Loucy (cell line): ENCODE results near the gene ADCY5.

ENCODE experiments used
- H2AFZ ChIP-seq: fragments of 200-600 bp; sonication (generic); 2 replicates; pipeline ENCODE4 v1.6.0; 2016; ENCODE audit warnings: antibody characterized with exemption, mild to moderate bottlenecking, low read length, moderate library complexity
- H3F3A ChIP-seq: fragments of 200-600 bp; 2 replicates; pipeline ENCODE4 v1.6.0; 2016; ENCODE audit warnings: antibody characterized with exemption, low read depth, mild to moderate bottlenecking
- H3K27me3 ChIP-seq: fragments of 200-600 bp; sonication (generic); 2 replicates; pipeline ENCODE4 v1.6.1; 2014; ENCODE audit warnings: low read length, mild to moderate bottlenecking; ENCODE audit not compliant: insufficient read depth, poor library complexity, severe bottlenecking
- H3K36me3 ChIP-seq: fragments of 200-600 bp; sonication (generic); 2 replicates; pipeline ENCODE4 v1.6.1; 2016; ENCODE audit warnings: low read length; ENCODE audit not compliant: insufficient read depth
- H3K4me1 ChIP-seq: fragments of 200-600 bp; sonication (generic); 2 replicates; pipeline ENCODE4 v1.5.1; 2014; ENCODE audit warnings: low read length, mild to moderate bottlenecking; ENCODE audit not compliant: insufficient read depth, poor library complexity, severe bottlenecking
- H3K4me2 ChIP-seq: fragments of 200-600 bp; sonication (generic); 2 replicates; pipeline ENCODE4 v1.6.0; 2014; ENCODE audit warnings: antibody characterized with exemption, low read length, low read depth, mild to moderate bottlenecking; ENCODE audit not compliant: poor library complexity, severe bottlenecking
- H3K4me3 ChIP-seq: fragments of 200-600 bp; sonication (generic); 2 replicates; pipeline ENCODE4 v1.5.1; 2014; ENCODE audit warnings: low read length, mild to moderate bottlenecking, mixed read lengths; ENCODE audit not compliant: poor library complexity, severe bottlenecking
- H3K79me2 ChIP-seq: fragments of 200-600 bp; sonication (generic); 2 replicates; pipeline ENCODE4 v1.6.1; 2014; ENCODE audit warnings: low read length; ENCODE audit not compliant: insufficient read depth
- H3K9ac ChIP-seq: fragments of 200-600 bp; sonication (generic); 2 replicates; pipeline ENCODE4 v1.6.0; 2014; ENCODE audit warnings: mild to moderate bottlenecking, low read depth, low read length, moderate library complexity; ENCODE audit not compliant: poor library complexity, severe bottlenecking
- H3K9me2 ChIP-seq: fragments of 200-600 bp; sonication (generic); replicated peaks from 2 replicates; pipeline ENCODE4 v1.6.1; 2016; ENCODE audit warnings: low read depth, low read length, mixed read lengths
- H3K9me3 ChIP-seq: fragments of 200-600 bp; sonication (generic); 2 replicates; pipeline ENCODE4 v1.6.1; 2014; ENCODE audit warnings: mild to moderate bottlenecking, antibody characterized with exemption, low read length, low read depth; ENCODE audit not compliant: insufficient read depth
- H4K20me1 ChIP-seq: fragments of 200-600 bp; sonication (generic); 2 replicates; pipeline ENCODE4 v1.6.0; 2014; ENCODE audit warnings: antibody characterized with exemption, low read length, mild to moderate bottlenecking; ENCODE audit not compliant: insufficient read depth, poor library complexity, severe bottlenecking
- EZH2phosphoT487 ChIP-seq: fragments of 200-600 bp; IDR thresholded peaks from 2 replicates; pipeline ENCODE4 v1.6.1; 2018; ENCODE audit warnings: antibody characterized with exemption, mild to moderate bottlenecking, moderate library complexity, borderline replicate concordance
- TF ChIP-seq, protein P1 (sequence below): fragments of 200-600 bp; sonication (generic); conservative IDR thresholded peaks from 2 replicates; pipeline ENCODE4 v1.5.1; 2014; ENCODE audit warnings: mild to moderate bottlenecking, antibody characterized with exemption, low read length

The ADCY5 gene

DNA sequence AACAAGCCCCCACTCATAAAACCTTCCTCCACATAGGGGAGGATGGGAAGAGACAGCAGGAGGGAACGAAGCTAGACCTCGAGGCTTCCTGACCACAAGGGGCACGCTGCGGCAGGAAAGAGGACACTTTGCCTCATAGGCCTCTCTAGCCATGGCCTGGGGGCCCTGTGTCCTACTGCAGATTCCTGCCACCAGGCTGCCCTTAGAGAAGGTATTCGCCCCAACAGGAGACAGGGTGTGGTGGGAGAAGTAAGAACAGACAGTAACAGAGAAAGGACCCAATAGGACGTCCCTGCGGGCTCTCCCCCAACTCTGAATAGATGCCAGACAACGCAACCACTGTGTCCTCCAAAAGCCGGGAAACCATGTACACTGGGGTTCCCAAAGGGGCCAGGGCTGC is 36.8 kb downstream of the ADCY5 start:
- Histone ChIP-seq H3F3A (no peaks in the 10 kb centered on the region), H3K36me3 (no peaks in the 10 kb centered on the region), H3K4me3 (no peak overlapping the region), H3K9me3 (no peaks in the 10 kb centered on the region), H3K79me2 (no peaks in the 10 kb centered on the region), H3K27me3 (no peaks in the 10 kb centered on the region), H3K9me2 (no peaks in the 10 kb centered on the region), H4K20me1 (no peaks in the 10 kb centered on the region), H3K4me1 (no peaks in the 10 kb centered on the region), H3K4me2 (no peak overlapping the region), H2AFZ (no peak overlapping the region), H3K9ac (no peak overlapping the region)
- TF ChIP-seq, protein P1, sequence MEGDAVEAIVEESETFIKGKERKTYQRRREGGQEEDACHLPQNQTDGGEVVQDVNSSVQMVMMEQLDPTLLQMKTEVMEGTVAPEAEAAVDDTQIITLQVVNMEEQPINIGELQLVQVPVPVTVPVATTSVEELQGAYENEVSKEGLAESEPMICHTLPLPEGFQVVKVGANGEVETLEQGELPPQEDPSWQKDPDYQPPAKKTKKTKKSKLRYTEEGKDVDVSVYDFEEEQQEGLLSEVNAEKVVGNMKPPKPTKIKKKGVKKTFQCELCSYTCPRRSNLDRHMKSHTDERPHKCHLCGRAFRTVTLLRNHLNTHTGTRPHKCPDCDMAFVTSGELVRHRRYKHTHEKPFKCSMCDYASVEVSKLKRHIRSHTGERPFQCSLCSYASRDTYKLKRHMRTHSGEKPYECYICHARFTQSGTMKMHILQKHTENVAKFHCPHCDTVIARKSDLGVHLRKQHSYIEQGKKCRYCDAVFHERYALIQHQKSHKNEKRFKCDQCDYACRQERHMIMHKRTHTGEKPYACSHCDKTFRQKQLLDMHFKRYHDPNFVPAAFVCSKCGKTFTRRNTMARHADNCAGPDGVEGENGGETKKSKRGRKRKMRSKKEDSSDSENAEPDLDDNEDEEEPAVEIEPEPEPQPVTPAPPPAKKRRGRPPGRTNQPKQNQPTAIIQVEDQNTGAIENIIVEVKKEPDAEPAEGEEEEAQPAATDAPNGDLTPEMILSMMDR, result no peak
- TF ChIP-seq EZH2phosphoT487, result no peak

DNA sequence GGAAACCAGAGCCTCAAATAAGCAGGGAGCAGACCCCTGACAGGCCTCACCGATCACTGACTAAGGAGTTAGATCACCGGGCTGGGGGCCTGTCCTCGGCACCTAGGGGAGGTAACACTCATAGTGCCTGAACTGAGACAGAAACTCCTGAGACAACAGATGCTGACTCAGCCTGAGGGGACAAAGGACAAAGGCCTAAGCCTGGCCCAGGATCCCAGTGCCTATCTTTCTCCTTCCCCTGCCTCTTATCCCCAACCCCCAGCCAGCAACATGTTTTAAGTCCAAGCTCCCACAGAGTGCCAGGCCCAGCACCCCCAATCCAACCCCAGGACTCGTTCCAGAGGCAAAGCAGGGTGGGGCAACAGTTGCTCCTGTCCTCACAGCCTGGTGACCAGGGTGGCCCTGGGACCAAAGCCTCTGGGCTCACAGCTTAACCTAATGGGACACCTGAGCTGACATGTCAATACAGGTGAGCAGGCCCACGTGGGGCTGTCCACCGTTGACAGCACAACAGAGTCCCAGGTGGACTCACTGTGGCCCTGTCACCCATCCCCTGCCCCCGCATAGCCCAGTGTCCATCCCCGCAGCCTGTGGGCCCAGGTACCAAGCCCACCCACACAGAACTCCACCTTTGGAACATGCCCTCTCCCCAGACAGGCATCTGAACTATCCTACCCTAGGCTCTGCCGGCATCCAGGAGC is 37.4 kb downstream of the ADCY5 start:
- H3K36me3 ChIP-seq, result no peaks in the 10 kb centered on the region
- no peaks in the 10 kb centered on the region for H3F3A ChIP-seq
- H3K79me2 ChIP-seq, result no peaks in the 10 kb centered on the region
- no peaks in the 10 kb centered on the region for H3K4me1 ChIP-seq
- H2AFZ ChIP-seq, result no peak overlapping the region
- no peaks in the 10 kb centered on the region for H3K9me3 ChIP-seq
- no peaks in the 10 kb centered on the region for H4K20me1 ChIP-seq
- H3K27me3 ChIP-seq, result no peaks in the 10 kb centered on the region
- no peak for TF ChIP-seq EZH2phosphoT487
- TF ChIP-seq, protein P1, result no peak
- no peak overlapping the region for H3K4me3 ChIP-seq
- no peak overlapping the region for H3K4me2 ChIP-seq
- no peak overlapping the region for H3K9ac ChIP-seq
- H3K9me2 ChIP-seq, result no peaks in the 10 kb centered on the region

DNA sequence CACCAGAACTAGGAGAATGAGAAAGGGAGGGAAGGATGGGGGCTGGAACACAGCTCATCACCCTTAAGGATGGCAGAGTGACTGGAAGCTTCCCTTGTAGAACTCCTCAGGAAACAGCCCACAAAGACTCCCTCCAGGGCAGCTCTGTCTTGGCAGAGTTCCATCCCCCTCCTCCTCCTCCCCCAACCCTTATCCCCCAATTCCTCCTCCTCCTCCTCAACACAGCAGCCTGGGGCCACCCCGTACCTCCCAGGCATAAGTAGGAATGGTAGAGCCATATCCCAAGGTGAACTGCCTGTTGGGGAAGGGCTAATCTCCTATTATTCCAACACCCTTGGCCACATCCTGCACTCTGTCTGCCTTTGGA is 38.8 kb downstream of the ADCY5 start:
- H3K9me2 ChIP-seq, result no peaks in the 10 kb centered on the region
- TF ChIP-seq EZH2phosphoT487, result no peak
- TF ChIP-seq, protein P1, result no peak
- no peaks in the 10 kb centered on the region for H3K9me3 ChIP-seq
- H4K20me1 ChIP-seq, result no peaks in the 10 kb centered on the region
- no peak overlapping the region for H3K9ac ChIP-seq
- no peak overlapping the region for H3K4me2 ChIP-seq
- no peaks in the 10 kb centered on the region for H3F3A ChIP-seq
- H3K4me3 ChIP-seq, result no peak overlapping the region
- no peaks in the 10 kb centered on the region for H3K79me2 ChIP-seq
- no peaks in the 10 kb centered on the region for H3K36me3 ChIP-seq
- no peaks in the 10 kb centered on the region for H3K4me1 ChIP-seq
- H2AFZ ChIP-seq, result no peak overlapping the region
- no peaks in the 10 kb centered on the region for H3K27me3 ChIP-seq
